WTC11 (cell line): ENCODE measurements around the gene TMOD3. TPM values are rescaled to one million over a fixed set of nuclear protein-coding genes. Genes with fewer than 3 reads are reported as not detected.

Experiments
- ATAC-seq: fragments of 200-7000 bp; cut with Tn5 transposase; 2 replicates; pipeline ENCODE4 v1.10.0; 2021; ENCODE audit warnings: mild to moderate bottlenecking, moderate library complexity
- CTCF ChIA-PET: fragments of 300-600 bp; sonication (Branson Sonifier 250); formaldehyde crosslinking; loops from one replicate; lab custom pipeline; 2021; ENCODE audit warnings: antibody characterized with exemption; lab: Charles Lee
- POLR2A ChIA-PET: fragments of 350-600 bp; sonication (Branson Sonifier 250); formaldehyde crosslinking; loops from one replicate; lab custom pipeline; 2021; ENCODE audit warnings: antibody characterized with exemption; lab: Charles Lee
- DNase-seq: peaks from one replicate; pipeline ENCODE4 v3.0.0; 2021; ENCODE audit warnings: low spot score
- H3K27ac Mint-ChIP-seq: 2 replicates; pipeline ENCODE4 v1.8.0; 2021; ENCODE audit warnings: mixed read lengths
- H3K27me3 Mint-ChIP-seq: 2 replicates; pipeline ENCODE4 v1.8.0; 2021; ENCODE audit warnings: low read depth, mild to moderate bottlenecking, moderate library complexity, mixed read lengths
- H3K36me3 Mint-ChIP-seq: 2 replicates; pipeline ENCODE4 v1.8.0; 2021; ENCODE audit warnings: mixed read lengths
- H3K4me1 Mint-ChIP-seq: 2 replicates; pipeline ENCODE4 v1.8.0; 2022; ENCODE audit warnings: mixed read lengths
- H3K4me3 Mint-ChIP-seq: 2 replicates; pipeline ENCODE4 v1.8.0; 2021; ENCODE audit warnings: mild to moderate bottlenecking, moderate library complexity, mixed read lengths
- H3K9me3 Mint-ChIP-seq: 2 replicates; pipeline ENCODE4 v1.8.0; 2021; ENCODE audit warnings: mixed read lengths
- ELF4 ChIP-seq: sonication (generic); formaldehyde crosslinking; IDR thresholded peaks from 2 replicates; pipeline ENCODE4 v1.8.1; 2022; ENCODE audit warnings: low read depth, mild to moderate bottlenecking, moderate library complexity, missing genetic modification reagents
- ETV6 ChIP-seq: sonication (generic); formaldehyde crosslinking; IDR thresholded peaks from 2 replicates; pipeline ENCODE4 v1.8.1; 2022; ENCODE audit warnings: mild to moderate bottlenecking, missing genetic modification reagents
- FOXP1 ChIP-seq: sonication (generic); formaldehyde crosslinking; IDR thresholded peaks from 2 replicates; pipeline ENCODE4 v1.8.0; 2022; ENCODE audit warnings: missing genetic modification reagents, mild to moderate bottlenecking, moderate library complexity, borderline replicate concordance
- GABPB1 ChIP-seq: sonication (generic); formaldehyde crosslinking; IDR thresholded peaks from 2 replicates; pipeline ENCODE4 v1.8.1; 2023; ENCODE audit warnings: mild to moderate bottlenecking, missing genetic modification reagents
- IRF2 ChIP-seq: sonication (generic); formaldehyde crosslinking; IDR thresholded peaks from 2 replicates; pipeline ENCODE4 v1.8.0; 2022; ENCODE audit warnings: low read depth, missing genetic modification reagents, borderline replicate concordance
- MYBL2 ChIP-seq: sonication (generic); formaldehyde crosslinking; IDR thresholded peaks from 2 replicates; pipeline ENCODE4 v1.8.1; 2023; ENCODE audit warnings: mild to moderate bottlenecking, moderate library complexity, missing genetic modification reagents
- PRRX2 ChIP-seq: fragments of 250-450 bp; sonication (Bioruptor Pico); IDR thresholded peaks from 2 replicates; pipeline ENCODE4 v1.8.0; 2021; ENCODE audit warnings: mild to moderate bottlenecking
- RELA ChIP-seq: sonication (generic); formaldehyde crosslinking; IDR thresholded peaks from 2 replicates; pipeline ENCODE4 v1.8.1; 2022; ENCODE audit warnings: missing genetic modification reagents, mild to moderate bottlenecking, borderline replicate concordance
- TEAD4 ChIP-seq: sonication (generic); formaldehyde crosslinking; IDR thresholded peaks from 2 replicates; pipeline ENCODE4 v1.8.0; 2022; ENCODE audit warnings: mild to moderate bottlenecking, missing genetic modification reagents
- ZNF219 ChIP-seq: sonication (generic); formaldehyde crosslinking; IDR thresholded peaks from 2 replicates; pipeline ENCODE4 v1.8.0; 2023; ENCODE audit warnings: missing genetic modification reagents, mild to moderate bottlenecking, borderline replicate concordance
- ZNF317 ChIP-seq: sonication (generic); formaldehyde crosslinking; IDR thresholded peaks from 2 replicates; pipeline ENCODE4 v1.8.1; 2023; ENCODE audit warnings: low read depth, mild to moderate bottlenecking, moderate library complexity, missing genetic modification reagents, borderline replicate concordance
- ZNF416 ChIP-seq: fragments of 250-450 bp; sonication (Bioruptor Pico); IDR thresholded peaks from 2 replicates; pipeline ENCODE4 v1.9.0; 2021; ENCODE audit warnings: mild to moderate bottlenecking, inconsistent platforms
- ZNF423 ChIP-seq: fragments of 250-450 bp; sonication (Bioruptor Pico); IDR thresholded peaks from 2 replicates; pipeline ENCODE4 v2.1.2; 2022; ENCODE audit warnings: mild to moderate bottlenecking, moderate library complexity
- ZNF671 ChIP-seq: fragments of 250-450 bp; sonication (Bioruptor Pico); IDR thresholded peaks from 2 replicates; pipeline ENCODE4 v1.8.0; 2021; ENCODE audit warnings: mild to moderate bottlenecking
- total RNA-seq: library from RNA; stranded (reverse); gene quantifications from 3 replicates; pipeline ENCODE4 v1.2.3, GENCODE V29; 2021
- TF ChIP-seq, protein P1 (sequence below): sonication (generic); formaldehyde crosslinking; IDR thresholded peaks from 2 replicates; pipeline ENCODE4 v1.8.0; 2023; ENCODE audit warnings: missing genetic modification reagents, mild to moderate bottlenecking, borderline replicate concordance
- TF ChIP-seq, protein P2 (sequence below): sonication (generic); formaldehyde crosslinking; IDR thresholded peaks from 2 replicates; pipeline ENCODE4 v1.8.1; 2022; ENCODE audit warnings: mild to moderate bottlenecking, missing genetic modification reagents, moderate library complexity, borderline replicate concordance
- TF ChIP-seq, protein P3 (sequence below): sonication (generic); formaldehyde crosslinking; IDR thresholded peaks from 2 replicates; pipeline ENCODE4 v1.8.1; 2023; ENCODE audit warnings: mild to moderate bottlenecking, moderate library complexity, missing genetic modification reagents
- TF ChIP-seq, protein P4 (sequence below): sonication (generic); formaldehyde crosslinking; conservative IDR thresholded peaks from 2 replicates; pipeline ENCODE4 v1.8.1; 2022; ENCODE audit warnings: mild to moderate bottlenecking, missing genetic modification reagents
- TF ChIP-seq, protein P5 (sequence below): sonication (generic); formaldehyde crosslinking; IDR thresholded peaks from 2 replicates; pipeline ENCODE4 v1.8.0; 2023; ENCODE audit warnings: missing genetic modification reagents
- TF ChIP-seq, protein P6 (sequence below): fragments of 250-450 bp; sonication (Bioruptor Pico); IDR thresholded peaks from 2 replicates; pipeline ENCODE4 v1.9.0; 2021; ENCODE audit warnings: moderate library complexity, mild to moderate bottlenecking, inconsistent platforms, borderline replicate concordance
- TF ChIP-seq, protein P7 (sequence below): sonication (generic); formaldehyde crosslinking; IDR thresholded peaks from 2 replicates; pipeline ENCODE4 v1.8.1; 2022; ENCODE audit warnings: mild to moderate bottlenecking, moderate library complexity, missing genetic modification reagents

Gene TMOD3
- total RNA-seq, 1 experiment from 2014 or later, result 40.6 TPM

DNA sequence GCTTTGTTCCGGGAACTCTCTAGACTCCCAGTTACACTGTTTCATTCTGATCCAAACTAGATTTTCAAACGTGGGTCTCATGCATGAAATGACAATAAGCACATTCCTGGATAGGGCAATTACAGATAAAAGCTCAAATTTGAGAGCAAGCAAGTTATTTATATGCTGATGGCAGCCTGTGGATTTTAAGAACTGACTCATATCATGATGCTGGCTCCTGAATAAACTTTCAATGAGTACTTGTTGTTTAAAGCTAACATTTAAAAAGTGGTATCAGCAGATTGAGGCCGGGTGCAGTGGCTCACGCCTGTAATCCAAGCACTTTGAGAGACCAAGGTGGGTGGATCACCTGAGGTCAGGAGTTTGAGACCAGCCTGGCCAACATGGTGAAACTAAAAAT, 75.5 kb downstream of the TMOD3 start (continued):
- TF ChIP-seq, protein P1, sequence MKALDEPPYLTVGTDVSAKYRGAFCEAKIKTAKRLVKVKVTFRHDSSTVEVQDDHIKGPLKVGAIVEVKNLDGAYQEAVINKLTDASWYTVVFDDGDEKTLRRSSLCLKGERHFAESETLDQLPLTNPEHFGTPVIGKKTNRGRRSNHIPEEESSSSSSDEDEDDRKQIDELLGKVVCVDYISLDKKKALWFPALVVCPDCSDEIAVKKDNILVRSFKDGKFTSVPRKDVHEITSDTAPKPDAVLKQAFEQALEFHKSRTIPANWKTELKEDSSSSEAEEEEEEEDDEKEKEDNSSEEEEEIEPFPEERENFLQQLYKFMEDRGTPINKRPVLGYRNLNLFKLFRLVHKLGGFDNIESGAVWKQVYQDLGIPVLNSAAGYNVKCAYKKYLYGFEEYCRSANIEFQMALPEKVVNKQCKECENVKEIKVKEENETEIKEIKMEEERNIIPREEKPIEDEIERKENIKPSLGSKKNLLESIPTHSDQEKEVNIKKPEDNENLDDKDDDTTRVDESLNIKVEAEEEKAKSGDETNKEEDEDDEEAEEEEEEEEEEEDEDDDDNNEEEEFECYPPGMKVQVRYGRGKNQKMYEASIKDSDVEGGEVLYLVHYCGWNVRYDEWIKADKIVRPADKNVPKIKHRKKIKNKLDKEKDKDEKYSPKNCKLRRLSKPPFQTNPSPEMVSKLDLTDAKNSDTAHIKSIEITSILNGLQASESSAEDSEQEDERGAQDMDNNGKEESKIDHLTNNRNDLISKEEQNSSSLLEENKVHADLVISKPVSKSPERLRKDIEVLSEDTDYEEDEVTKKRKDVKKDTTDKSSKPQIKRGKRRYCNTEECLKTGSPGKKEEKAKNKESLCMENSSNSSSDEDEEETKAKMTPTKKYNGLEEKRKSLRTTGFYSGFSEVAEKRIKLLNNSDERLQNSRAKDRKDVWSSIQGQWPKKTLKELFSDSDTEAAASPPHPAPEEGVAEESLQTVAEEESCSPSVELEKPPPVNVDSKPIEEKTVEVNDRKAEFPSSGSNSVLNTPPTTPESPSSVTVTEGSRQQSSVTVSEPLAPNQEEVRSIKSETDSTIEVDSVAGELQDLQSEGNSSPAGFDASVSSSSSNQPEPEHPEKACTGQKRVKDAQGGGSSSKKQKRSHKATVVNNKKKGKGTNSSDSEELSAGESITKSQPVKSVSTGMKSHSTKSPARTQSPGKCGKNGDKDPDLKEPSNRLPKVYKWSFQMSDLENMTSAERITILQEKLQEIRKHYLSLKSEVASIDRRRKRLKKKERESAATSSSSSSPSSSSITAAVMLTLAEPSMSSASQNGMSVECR, result no peak
- no peak for TF ChIP-seq ZNF423 (CRISPR knock-in tag)
- TF ChIP-seq, protein P2, sequence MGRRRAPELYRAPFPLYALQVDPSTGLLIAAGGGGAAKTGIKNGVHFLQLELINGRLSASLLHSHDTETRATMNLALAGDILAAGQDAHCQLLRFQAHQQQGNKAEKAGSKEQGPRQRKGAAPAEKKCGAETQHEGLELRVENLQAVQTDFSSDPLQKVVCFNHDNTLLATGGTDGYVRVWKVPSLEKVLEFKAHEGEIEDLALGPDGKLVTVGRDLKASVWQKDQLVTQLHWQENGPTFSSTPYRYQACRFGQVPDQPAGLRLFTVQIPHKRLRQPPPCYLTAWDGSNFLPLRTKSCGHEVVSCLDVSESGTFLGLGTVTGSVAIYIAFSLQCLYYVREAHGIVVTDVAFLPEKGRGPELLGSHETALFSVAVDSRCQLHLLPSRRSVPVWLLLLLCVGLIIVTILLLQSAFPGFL (CRISPR knock-in tag), result no peak
- TF ChIP-seq ZNF671 (CRISPR knock-in tag), result no peak

DNA sequence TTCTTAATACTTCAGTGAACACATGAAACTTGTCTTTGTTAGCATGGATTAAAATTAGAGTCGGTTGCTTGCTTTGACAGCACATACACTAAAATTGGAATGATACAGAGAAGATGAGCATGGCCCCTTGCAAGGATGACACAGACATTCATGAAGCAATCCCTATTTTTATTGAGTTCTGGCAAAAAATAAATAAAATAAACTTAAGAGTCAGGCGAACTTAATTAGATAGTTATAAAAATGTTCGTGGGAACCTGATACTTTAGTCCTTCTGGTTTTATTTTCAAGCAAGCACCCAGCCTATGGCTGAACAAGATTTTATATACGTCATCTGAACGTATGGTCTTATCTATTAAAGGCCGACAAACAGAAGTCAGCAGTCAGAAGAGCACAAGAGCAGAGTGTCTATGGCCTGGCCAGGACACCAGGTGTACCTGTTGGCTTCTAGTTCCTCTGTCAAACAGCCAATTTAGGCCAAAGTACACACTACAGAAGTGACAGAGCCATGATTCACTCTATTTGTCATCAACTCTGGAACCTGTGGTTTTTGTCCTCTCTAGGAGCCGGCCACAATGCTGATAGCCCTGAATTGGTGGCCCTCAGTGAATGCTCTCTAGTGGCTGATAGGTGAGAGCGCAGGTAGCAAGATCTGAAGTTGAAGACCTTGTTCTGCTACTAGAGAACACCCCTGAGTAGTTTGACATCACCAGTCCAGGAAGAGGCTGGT, 77.8 kb downstream of the TMOD3 start:
- 0 out of 2 replicates have a peak, but pooled peaks have one; percentile 42 for TF ChIP-seq GABPB1 (CRISPR knock-in tag)
- no peak for TF ChIP-seq ZNF317 (CRISPR knock-in tag)
- Mint-ChIP-seq H3K9me3 (no peaks in the 10 kb centered on the region), H3K27me3 (no peaks in the 10 kb centered on the region), H3K27ac (peak overlapping the region; percentile 45; the same call in 1 of the 2 replicates), H3K36me3 (peaks cover 40% of the 10 kb centered on the region), H3K4me1 (peaks cover 6% of the 10 kb centered on the region; the same call in 1 of the 2 replicates), H3K4me3 (no peak overlapping the region)
- ATAC-seq, result peak; percentile 82
- POLR2A ChIA-PET, result no interaction called here
- CTCF ChIA-PET, result interaction anchor here (1.1 to 2.3 kb wide), 4 partner anchors 10 to 172 kb away, joined by 3 to 7 read pairs (median 6); no protein-coding TSS in a partner anchor
- no peak for DNase-seq

DNA sequence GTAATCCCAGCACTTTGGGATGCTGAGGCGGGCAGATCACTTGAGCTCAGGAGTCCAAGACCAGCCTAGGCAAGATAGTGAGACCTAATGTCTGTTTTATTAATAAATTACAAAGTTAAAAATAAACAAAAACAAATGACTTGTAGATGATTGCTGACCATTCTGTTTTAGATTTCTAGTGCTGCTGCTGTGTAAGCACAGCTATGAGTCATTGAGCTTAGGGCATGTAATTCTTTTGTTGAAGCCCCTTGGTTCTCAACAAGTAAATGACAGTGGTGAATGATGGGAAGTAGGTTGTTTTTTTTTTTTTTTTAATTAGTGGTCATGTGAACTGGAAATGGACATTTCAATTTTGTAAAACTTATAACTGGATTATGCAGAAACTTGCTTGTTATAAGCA, 78.9 kb downstream of the TMOD3 start:
- Mint-ChIP-seq H3K36me3 (peaks cover 39% of the 10 kb centered on the region), H3K27me3 (no peaks in the 10 kb centered on the region), H3K27ac (no peak overlapping the region), H3K9me3 (no peaks in the 10 kb centered on the region), H3K4me1 (peaks cover 6% of the 10 kb centered on the region; the same call in 1 of the 2 replicates), H3K4me3 (no peak overlapping the region)
- no peak for DNase-seq
- TF ChIP-seq, protein P3, sequence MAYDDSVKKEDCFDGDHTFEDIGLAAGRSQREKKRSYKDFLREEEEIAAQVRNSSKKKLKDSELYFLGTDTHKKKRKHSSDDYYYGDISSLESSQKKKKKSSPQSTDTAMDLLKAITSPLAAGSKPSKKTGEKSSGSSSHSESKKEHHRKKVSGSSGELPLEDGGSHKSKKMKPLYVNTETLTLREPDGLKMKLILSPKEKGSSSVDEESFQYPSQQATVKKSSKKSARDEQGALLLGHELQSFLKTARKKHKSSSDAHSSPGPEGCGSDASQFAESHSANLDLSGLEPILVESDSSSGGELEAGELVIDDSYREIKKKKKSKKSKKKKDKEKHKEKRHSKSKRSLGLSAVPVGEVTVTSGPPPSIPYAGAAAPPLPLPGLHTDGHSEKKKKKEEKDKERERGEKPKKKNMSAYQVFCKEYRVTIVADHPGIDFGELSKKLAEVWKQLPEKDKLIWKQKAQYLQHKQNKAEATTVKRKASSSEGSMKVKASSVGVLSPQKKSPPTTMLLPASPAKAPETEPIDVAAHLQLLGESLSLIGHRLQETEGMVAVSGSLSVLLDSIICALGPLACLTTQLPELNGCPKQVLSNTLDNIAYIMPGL (CRISPR knock-in tag), result no peak
- TF ChIP-seq MYBL2 (CRISPR knock-in tag) (no peak), ZNF416 (CRISPR knock-in tag) (no peak), RELA (CRISPR knock-in tag) (no peak), ZNF219 (CRISPR knock-in tag) (no peak), FOXP1 (CRISPR knock-in tag) (no peak), ELF4 (no peak), TEAD4 (CRISPR knock-in tag) (no peak), IRF2 (CRISPR knock-in tag) (no peak), PRRX2 (CRISPR knock-in tag) (no peak), ETV6 (no peak)
- TF ChIP-seq, protein P4, sequence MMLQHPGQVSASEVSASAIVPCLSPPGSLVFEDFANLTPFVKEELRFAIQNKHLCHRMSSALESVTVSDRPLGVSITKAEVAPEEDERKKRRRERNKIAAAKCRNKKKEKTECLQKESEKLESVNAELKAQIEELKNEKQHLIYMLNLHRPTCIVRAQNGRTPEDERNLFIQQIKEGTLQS (CRISPR knock-in tag), result no peak
- TF ChIP-seq, protein P5, sequence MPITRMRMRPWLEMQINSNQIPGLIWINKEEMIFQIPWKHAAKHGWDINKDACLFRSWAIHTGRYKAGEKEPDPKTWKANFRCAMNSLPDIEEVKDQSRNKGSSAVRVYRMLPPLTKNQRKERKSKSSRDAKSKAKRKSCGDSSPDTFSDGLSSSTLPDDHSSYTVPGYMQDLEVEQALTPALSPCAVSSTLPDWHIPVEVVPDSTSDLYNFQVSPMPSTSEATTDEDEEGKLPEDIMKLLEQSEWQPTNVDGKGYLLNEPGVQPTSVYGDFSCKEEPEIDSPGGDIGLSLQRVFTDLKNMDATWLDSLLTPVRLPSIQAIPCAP (CRISPR knock-in tag), result no peak
- TF ChIP-seq, protein P6, sequence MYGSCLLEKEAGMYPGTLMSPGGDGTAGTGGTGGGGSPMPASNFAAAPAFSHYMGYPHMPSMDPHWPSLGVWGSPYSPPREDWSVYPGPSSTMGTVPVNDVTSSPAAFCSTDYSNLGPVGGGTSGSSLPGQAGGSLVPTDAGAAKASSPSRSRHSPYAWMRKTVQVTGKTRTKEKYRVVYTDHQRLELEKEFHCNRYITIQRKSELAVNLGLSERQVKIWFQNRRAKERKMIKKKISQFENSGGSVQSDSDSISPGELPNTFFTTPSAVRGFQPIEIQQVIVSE (CRISPR knock-in tag), result no peak
- TF ChIP-seq, protein P7, sequence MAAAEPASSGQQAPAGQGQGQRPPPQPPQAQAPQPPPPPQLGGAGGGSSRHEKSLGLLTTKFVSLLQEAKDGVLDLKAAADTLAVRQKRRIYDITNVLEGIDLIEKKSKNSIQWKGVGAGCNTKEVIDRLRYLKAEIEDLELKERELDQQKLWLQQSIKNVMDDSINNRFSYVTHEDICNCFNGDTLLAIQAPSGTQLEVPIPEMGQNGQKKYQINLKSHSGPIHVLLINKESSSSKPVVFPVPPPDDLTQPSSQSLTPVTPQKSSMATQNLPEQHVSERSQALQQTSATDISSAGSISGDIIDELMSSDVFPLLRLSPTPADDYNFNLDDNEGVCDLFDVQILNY (CRISPR knock-in tag), result no peak
- ATAC-seq, result no peak
- POLR2A ChIA-PET, result no interaction called here
- CTCF ChIA-PET, result interaction anchor here (1.1 to 1.2 kb wide), 3 partner anchors 9 to 171 kb away, joined by 3 to 6 read pairs (median 5); no protein-coding TSS in a partner anchor
